ENCODE measurements around the gene RARG.
"Not testable (repeated sequence)": the region's sequence is repeated elsewhere in the genome, so short reads cannot be mapped to it uniquely, and the experiment has no call there.

RARG gene

DNA sequence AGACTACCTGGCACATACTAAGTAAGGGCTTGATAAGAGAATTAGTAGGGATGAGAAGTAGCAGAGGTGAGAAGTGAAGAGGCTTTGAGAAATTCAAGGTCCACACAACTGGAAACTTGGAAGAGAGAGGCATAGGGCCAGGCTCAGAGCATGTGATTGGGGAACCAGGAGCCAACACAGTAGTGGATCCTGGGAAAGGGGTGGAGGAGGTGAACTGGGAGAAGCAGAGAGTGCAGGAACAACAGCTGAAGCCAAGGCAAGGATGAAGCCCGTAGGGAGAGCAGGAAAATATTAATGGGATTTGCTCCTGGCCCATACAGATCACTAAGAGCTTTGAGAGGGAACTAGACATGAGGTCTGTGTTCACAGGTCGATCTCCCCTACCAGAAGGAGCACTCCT is 23.6 kb downstream of the RARG start:
- no peak for DNase-seq

DNA sequence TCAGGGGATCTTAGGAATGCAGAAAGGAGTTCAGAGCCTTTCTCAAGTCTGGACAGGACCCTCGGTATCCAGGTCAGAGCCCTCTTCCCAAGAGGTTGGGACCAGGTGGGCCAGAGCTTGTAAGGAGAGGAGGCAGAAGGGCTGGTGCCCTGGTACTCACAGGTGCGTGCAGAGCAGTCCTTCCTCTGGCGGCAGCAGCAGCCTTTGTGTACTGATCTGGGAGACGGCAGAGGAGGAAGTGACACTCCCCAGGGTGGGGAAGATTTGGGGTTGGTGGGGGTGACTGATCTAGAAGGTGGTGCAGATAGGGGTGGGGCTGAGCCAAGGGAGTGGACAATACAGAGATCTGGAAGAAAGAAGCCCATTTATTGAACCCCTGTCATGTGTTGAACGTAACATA is 25.0 kb downstream of the RARG start, which contains the start of gene ITGB7:
TSS of gene ITGB7 (minus strand) at position 210 of the 400 bp plus-strand sequence. CDS start 6,808 bp downstream, outside the sequence.
- DNase-seq: no peak

DNA sequence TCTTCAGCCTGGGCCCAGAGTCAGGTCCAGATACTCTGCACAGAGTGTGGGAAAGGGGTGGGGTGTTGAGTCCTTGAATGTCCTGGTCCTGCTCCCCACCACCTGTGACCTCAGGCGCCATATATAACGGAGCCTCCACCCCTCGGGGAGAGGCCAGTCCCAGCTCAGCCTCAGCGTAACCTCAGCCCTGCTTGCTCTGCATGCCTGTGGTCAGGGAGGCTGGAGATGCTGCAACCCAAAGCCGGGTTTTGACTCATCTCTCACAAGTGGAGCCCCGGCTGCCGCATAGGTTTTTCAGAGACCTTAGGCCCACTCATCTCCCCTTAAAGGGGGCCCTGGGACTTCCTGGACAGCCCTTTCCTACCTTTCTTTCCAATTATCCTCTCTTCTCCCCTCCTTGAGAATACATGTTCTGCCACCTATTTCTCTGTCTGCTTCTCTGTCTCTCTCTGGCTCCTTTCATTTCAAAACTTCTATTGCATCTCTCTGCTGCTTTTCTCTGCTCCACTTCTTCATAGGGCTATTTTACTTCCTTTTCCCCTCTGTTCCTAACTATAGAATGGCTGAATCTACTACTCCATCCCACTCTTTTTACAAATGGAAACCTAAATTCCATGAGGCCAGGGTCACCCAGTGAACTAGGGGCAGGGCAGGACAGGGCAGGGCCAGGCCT is 26.1 kb downstream of the RARG start:
- no peak for DNase-seq

DNA sequence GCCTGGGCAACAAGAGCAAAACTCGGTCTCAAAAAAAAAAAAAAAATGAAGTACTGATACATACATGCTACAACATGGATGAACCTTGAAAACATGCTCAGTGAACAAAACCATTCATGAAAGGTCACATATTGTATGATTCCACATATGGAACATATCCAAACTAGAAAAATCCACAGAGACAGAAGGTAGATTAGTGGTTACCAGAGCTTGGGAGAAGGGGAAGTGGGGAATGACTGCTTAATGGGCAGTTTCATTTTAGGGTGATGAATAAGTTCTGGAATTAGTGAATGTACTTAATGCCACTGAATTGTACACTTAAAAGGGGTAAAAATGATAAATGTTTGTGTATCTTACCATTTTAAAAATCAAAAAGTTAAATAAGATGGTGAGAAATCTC is 27.7 kb downstream of the RARG start:
- DNase-seq: no peak

DNA sequence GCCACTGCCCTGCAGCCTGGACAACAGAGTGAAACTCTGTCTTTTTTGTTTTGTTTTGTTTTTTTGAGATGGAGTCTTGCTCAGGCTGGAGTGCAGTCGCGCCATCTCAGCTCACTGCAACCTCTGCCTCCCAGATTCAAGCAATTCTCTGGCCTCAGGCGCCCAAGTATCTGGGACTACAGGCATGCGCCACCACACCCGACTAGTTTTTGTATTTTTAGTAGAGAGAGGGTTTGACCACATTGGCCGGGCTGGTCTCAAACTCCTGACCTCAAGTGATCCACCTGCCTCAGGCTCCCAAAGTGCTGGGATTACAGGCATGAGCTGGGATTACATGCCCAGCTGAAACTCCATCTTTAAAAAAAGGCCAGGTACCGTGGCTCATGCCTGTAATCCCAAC is 29.7 kb downstream of the RARG start:
- not testable (repeated sequence) for DNase-seq

DNA sequence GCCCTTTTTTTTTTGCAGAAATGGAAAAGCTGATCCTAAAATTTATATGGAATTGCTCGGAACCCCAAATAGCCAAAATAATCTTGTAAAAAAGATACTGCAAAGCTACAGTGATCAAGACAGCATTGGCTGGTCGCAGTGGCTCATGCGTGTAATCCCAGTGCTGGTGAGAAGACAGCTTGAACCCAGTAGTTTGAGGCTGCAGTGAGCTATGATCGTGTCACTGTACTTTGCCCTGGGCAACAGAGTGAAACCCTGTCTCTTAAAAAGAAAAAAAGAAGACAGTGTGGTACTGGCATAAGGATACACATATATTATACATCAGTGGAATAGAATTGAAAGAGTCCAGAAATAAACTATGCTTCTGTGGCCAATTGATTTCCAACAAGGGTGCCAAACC is 30.4 kb downstream of the RARG start:
- DNase-seq: no peak

DNA sequence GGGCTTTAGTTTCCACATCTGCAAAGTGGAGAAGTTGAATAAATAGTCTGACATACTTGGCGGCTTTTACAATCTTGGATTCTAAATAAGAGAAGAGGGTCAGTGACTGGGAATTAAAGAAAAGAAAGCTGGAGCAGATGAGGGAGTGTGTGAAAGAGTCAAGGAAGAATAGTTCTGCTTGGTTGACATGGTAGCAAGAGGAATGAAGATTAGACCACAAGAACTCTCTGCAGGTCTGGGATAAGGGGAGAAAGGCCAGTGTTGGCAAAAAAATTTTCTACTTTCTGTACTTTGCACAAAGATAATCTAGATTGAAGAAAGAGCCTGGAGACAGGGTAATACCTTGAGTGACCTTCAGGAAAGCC is 30.9 kb downstream of the RARG start:
- DNase-seq: no peak

DNA sequence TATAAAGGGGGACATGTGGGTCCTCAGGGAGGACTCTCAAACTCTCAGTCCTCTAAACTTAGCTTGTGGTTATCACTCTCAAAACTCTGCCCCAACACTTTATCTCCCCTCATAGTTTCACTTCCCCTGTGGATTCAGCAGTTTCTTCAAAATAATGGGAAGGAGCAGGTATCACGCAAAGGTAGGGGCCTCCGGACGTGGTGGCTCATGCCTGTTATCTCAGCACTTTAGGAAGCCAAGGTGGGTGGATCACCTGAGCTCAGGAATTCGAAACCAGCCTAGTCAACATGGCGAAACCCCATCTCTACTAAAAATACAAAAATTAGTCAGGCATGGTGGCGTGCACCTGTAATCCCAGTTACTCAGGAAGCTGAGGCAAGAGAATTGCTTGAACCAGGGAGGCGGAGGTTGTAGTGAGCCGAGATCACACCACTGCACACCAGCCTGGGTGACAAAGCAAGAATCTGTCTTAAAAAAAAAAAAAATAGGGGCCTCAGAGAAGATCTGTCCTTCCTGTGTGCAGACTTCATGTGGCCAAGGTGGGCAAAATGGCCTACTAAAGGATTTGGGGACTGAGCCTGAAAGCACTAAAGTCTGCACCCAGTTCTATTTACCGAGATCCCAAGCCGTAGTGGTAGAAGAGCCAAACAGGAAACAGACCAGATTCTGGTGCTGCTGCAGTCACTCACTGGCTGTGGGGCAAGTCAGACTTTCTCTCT is 31.4 kb downstream of the RARG start:
- DNase-seq: no peak

DNA sequence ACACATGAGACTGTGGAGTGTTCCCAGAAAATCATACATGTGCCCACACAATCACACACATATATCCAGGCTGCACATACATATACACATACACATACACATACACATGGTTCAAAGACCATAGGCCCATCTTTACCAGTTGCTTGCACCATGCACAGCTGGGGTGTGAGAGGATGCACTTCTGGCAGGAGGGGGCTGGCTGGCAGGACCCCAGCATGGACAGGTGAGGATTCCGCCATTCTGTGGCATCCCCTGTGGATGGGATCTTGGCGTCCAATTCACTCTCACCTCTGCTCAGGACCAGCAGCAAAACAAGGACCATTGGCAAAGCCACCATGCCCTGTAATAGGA is 31.9 kb downstream of the RARG start:
- no peak for DNase-seq

DNA sequence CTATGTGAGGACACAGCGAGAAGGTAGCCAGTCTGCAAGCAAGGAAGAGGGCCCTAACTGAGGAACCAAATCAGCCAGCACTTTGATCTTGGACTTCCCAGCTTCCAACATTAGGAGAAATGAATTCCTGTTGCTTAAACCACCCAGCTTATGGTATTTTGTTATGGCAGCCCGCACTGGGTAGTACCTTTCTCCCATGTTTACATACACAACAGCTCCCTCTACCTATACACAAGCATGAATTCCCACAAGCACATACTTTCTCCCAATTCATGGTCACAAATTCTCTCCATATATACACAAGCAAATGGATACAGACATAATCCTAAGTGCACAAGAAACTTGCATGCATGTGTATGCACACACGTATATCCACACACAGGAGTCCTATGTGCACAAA is 32.3 kb downstream of the RARG start:
- no peak for DNase-seq

DNA sequence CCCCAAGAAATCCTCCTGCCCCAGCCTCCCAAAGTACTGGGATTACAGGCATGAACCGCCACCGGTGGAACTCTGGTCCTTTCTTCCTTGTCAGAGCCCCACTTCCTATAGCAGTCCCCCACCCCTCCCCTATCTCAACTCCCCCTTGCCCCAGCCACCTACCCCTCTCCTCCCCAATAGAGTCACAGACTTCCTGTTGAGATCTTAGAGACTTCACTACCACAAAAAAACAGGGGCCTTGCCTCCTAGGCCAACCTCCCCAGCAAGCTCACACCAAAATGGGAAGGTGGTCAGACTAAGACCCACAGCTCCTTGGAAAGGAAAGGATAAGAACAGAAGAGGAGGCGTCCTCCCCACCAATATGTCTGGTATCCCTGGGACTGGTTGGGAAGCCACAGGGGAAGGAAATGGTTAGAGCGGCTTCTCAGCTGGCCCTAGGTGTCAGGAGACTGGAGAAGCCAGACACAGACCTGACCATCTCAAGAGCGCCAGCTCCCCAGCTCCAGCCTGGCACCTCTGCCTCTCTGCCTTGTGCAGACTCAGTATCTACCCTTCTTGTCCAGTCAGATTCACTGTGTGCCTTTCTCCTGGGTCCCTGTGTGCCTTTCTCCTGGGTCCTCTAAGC is 33.4 kb downstream of the RARG start:
- no peak for DNase-seq

DNA sequence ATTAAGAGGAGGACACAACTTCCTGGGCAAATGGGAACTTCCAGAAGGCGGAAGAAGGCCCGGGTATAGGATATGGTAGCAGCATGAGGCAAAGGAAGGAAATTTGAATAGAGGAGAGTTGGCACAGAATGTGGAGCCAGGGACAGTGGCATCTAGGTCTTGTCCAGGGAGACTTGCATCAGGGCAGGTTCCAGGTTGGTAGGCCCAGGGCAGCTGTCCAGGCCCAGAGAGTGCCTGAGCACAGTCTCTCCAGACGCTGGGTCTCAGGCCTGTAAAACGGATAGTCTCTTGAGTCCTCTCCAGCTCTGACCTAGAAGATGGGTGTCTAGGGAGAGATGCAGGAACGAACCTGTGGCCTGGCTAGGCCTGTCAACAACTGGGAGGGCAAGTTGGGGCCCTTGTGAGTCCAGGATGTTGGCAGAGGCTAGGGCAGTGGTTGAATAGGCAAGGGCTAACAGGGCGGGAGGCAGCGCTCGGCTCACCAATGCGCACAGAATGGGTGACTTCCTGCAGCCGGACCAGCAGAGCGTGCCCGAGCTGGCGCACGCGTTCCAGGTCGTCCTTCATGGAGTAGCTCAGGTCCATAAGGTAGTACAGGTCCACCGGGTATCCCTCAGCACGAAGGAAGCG is 34.9 kb downstream of the RARG start:
- no peak for DNase-seq

DNA sequence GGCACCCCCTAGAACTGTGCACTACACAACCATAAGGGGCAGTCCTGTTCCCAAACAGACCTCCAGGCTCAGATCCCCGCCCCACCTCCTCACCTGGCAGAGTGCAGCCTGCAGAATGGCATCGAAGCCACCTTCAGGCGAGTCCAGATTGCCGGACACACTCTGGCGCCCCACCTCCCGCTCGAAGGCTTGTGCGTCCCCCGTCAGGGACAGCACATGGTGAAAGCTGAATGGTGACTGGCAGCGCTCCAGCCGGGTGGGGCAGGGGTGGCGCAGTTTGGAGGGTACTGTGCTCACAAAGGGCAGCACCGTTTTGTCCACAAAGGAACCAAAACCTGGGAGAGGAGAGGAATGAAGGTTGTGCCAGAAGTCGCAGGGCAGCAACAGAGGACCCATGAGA is 35.5 kb downstream of the RARG start:
- no peak for DNase-seq

DNA sequence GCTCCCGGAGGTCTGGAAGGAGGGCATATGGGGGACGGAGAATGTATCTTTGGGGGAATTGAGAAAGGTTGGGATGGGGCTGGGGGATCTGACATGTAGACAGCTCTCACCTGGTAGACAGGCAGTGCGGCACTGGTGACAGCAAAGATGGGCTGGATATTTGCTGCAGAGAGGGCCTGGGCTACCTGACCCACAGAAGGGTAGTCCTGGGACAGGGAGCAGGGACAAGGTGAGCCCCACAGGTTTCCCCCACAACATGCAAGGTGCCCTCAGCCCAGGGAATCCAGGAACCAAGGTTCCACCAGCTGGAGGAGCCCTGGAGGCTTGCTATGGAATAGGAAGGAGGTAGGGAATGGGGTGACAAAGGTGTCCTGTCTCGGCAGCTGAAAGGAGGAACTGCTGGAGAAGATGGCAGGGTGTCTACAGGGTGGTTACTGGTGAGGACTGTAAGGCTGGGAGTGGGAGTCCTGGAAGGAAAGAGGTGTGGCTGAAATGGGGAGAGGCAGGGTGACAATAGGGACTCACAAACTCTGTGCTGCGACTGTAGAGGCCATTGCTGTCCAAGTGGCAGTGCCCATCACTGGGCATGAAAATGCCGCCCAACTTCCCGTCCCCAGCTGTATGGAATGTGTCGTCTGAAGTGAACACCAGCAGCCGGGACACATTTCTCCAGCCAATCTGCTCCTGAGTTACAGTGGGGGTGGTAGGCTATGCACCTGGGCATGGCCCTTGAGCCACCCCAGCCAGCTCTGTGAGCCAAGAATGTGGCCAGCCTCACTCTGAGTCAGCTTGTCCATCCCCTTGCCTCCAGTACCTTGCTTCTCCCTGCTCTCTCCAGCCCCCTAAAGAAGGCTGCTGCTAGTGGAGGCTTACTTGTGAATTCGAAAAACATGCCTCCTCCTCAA is 36.2 kb downstream of the RARG start:
- no peak for DNase-seq

DNA sequence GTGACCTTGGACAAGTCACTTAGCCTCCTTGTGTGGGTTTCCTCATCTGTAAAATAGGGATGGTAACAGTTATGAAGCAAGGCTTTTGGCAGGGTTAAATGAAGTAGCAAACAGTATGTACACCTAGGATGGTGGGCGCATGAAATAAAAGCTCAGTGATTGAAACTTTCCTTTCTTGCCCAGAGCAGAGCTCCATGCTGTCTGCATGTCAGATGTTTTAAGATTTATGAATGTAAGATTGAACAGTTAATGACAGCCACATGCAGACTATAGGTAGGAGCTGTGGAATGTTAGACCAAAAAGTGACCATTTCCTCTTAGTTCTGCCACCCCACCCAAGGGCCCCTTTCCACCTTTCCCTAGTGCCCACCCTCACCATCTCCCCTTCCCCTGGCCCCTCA is 37.0 kb downstream of the RARG start:
- DNase-seq: no peak

DNA sequence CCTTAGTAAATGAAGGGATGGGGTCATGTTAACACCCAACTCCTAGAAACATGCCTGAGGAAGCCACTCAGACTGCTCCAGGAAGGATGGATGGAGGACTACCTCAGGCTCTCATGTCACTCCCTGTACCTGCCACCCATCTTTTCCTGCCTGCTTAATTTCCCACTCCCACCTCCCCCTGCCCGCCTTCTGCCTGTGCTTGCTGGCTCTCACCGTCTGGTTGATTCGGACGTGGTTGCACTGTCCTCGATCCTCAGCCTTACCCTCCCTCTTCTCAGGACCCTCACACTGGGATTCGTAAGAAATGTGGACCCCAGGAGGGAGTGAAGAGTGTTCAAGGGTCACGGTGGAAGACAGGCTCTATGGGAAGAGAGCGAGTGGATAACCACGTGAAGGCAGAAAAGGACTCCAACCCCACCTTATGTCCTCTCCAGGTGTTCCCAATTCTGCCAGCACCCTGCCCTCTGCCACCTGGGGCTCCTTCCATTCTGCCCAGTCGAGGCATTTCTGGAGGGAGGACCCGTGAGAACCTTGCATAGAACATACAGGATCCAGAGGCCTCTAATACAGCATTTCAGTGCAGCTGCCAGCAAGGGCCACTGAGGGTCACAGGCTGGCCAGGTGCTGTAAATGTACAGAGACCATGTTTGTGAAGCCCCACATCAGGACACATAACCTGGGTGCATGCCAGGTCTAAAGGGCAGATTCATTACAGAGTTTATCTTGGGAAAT is 37.9 kb downstream of the RARG start:
- no peak for DNase-seq

DNA sequence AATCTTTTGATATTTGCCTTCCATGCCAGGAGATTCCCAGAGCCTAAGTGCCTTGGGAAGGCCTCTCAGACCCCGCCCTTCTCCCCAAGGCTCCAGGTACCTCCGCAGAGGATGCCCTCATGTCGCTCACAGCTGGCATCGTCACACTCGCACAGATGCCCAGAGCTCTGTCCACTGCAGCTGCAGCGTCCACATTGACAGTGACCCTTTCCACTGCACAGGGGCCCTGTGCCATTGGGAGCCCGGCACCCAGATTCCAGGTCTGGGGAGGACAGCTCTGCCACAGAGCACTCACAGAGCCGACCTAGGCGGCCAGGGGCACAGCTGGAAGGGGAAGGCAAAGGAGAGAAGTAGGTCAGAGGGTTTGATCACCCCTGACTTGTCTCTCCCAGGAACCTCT is 39.0 kb downstream of the RARG start:
- no peak for DNase-seq

DNA sequence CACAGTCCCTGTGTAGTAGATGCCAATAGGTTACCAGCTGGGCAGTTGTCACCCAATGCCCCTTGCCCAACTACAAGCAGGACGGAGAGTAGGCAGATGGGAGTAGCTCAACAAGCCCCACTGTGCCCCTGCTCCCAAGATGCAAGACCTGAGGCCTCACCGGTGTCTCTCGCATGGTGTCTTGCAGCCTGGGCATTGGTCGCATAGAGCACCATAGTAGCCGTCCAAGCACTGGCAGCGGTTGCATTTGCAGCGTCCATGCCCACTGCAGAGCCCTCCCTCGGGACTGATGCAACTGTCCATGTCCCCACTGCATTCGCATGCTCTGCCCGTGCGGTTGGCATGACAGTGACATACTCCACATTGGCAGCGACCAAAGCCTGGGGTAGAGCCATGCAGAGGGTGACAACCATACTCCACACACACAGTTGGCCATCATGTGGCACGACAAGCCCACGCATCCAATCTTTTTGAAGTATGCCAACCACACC is 39.4 kb downstream of the RARG start:
- DNase-seq: no peak

DNA sequence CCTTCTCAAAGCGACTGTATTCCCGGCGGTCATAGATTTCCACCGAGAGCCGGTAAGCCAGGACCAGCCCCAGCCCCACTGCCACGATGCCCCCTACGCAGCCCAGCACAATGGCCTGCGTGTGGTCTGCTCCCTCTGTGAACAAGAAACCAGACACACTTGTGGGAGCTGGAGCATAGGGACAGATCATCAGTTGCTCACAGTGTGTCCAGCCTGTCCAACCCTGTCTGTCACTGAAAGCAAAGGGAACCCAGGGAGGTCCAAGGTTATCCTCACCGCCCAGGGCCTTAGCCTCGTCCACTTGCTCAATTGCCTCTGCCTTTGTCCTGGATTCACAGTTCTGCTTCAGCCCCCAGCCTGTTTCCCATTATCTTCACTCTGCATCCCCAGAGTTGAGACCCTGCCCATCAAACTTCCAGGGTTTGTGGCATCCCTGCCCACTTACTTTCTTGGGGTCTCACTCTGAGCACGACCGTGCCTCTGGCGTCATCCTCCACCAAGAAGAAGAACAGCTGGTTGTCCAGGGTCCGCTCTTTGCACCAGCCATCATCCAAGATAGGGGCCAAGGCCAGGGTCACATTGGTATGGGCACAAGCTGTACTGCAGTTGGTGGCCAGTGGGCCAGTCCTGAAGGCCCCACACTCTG is 40.0 kb downstream of the RARG start:
- DNase-seq: no peak

DNA sequence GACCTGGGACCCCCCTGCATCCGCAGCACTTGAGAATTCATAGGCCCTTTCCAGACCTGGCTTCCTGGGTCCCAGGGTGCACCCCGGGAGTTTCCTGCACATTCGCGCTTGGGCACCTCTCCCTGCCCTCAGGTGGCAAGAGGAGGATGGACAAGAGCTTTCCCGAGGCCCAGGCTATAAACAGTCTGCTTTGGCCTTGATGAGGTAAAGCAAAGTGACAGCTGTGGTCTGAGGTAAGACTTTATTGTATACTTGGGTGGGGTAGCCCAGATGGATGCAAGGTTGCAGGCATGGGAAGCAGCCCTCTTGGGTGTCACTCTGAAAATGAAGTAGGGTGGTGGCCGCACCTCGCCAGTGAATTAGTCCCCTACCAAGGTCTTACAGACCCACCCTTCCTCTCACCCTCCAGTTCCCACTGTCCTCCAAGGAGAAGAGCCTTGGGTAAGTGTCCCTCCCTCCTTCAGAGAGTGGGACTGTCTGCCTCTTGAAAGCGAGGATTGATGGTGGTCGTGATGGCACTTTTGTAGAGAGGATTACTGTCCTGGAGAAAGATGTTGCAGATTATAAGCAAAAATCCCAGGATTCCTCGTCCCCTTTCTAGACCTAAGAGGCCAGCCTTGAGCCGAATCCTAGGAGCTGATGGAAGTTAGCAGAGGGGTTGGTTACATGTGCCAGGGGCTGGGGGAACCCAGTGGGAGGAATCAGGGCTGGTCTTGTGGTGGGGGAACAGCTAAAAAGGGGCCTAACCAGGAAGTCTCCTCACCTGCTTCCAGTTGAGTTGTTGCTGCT is 40.7 kb downstream of the RARG start:
- no peak for DNase-seq
